Ishikawa (cell line): Measurements from ENCODE around the gene HOXA3.

Source experiments
- CEBPB ChIP-seq: IDR thresholded peaks from 2 replicates; pipeline ENCODE4 v1.6.1; 2012
- CREB1 ChIP-seq: IDR thresholded peaks from 2 replicates; pipeline ENCODE4 v1.6.1; 2012; ENCODE audit warnings: low read depth
- EGR1 ChIP-seq: IDR thresholded peaks from 2 replicates; pipeline ENCODE4 v1.6.1; 2012
- EP300 ChIP-seq: IDR thresholded peaks from 2 replicates; pipeline ENCODE4 v1.6.1; 2012; ENCODE audit warnings: borderline replicate concordance
- FOXM1 ChIP-seq: IDR thresholded peaks from 2 replicates; pipeline ENCODE4 v1.6.1; 2012; ENCODE audit warnings: low read depth, borderline replicate concordance
- MAX ChIP-seq: IDR thresholded peaks from 2 replicates; pipeline ENCODE4 v1.6.1; 2012
- NFIC ChIP-seq: IDR thresholded peaks from 2 replicates; pipeline ENCODE4 v1.6.1; 2012
- RAD21 ChIP-seq: IDR thresholded peaks from 2 replicates; pipeline ENCODE4 v1.6.1; 2012; ENCODE audit warnings: low read depth
- TAF1 ChIP-seq: IDR thresholded peaks from 2 replicates; pipeline ENCODE4 v1.6.1; 2012; ENCODE audit warnings: low read depth, mild to moderate bottlenecking
- TCF12 ChIP-seq: IDR thresholded peaks from 2 replicates; pipeline ENCODE4 v1.6.1; 2012; ENCODE audit warnings: low read depth
- TEAD4 ChIP-seq: IDR thresholded peaks from 2 replicates; pipeline ENCODE4 v1.6.1; 2012
- YY1 ChIP-seq: IDR thresholded peaks from 2 replicates; pipeline ENCODE4 v1.6.1; 2012; ENCODE audit warnings: low read depth
- ZBTB7A ChIP-seq: IDR thresholded peaks from 2 replicates; pipeline ENCODE4 v1.6.1; 2012; ENCODE audit warnings: low read depth
- TF ChIP-seq, protein P1 (sequence below): IDR thresholded peaks from 2 replicates; pipeline ENCODE4 v1.6.1; 2012; ENCODE audit warnings: low read depth, mild to moderate bottlenecking
- TF ChIP-seq, protein P2 (sequence below): IDR thresholded peaks from 2 replicates; pipeline ENCODE4 v1.6.1; 2012

HOXA3 gene

GRCh38 chr7:27111042-27111750 is 41.2 kb downstream of the HOXA3 start:
- TF ChIP-seq EP300 (no peak), RAD21 (no peak), CREB1 (no peak), CEBPB (no peak), YY1 (no peak), FOXM1 (no peak), NFIC (no peak)
- TF ChIP-seq, protein P1, sequence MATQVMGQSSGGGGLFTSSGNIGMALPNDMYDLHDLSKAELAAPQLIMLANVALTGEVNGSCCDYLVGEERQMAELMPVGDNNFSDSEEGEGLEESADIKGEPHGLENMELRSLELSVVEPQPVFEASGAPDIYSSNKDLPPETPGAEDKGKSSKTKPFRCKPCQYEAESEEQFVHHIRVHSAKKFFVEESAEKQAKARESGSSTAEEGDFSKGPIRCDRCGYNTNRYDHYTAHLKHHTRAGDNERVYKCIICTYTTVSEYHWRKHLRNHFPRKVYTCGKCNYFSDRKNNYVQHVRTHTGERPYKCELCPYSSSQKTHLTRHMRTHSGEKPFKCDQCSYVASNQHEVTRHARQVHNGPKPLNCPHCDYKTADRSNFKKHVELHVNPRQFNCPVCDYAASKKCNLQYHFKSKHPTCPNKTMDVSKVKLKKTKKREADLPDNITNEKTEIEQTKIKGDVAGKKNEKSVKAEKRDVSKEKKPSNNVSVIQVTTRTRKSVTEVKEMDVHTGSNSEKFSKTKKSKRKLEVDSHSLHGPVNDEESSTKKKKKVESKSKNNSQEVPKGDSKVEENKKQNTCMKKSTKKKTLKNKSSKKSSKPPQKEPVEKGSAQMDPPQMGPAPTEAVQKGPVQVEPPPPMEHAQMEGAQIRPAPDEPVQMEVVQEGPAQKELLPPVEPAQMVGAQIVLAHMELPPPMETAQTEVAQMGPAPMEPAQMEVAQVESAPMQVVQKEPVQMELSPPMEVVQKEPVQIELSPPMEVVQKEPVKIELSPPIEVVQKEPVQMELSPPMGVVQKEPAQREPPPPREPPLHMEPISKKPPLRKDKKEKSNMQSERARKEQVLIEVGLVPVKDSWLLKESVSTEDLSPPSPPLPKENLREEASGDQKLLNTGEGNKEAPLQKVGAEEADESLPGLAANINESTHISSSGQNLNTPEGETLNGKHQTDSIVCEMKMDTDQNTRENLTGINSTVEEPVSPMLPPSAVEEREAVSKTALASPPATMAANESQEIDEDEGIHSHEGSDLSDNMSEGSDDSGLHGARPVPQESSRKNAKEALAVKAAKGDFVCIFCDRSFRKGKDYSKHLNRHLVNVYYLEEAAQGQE = no peak

GRCh38 chr7:27110186-27111031 is 42.0 kb downstream of the HOXA3 start:
- TF ChIP-seq TCF12 (no peak), EP300 (no peak), CEBPB (no peak), CREB1 (no peak), NFIC (no peak), RAD21 (no peak), TEAD4 (no peak)
- TF ChIP-seq, protein P2, sequence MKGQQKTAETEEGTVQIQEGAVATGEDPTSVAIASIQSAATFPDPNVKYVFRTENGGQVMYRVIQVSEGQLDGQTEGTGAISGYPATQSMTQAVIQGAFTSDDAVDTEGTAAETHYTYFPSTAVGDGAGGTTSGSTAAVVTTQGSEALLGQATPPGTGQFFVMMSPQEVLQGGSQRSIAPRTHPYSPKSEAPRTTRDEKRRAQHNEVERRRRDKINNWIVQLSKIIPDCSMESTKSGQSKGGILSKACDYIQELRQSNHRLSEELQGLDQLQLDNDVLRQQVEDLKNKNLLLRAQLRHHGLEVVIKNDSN = no peak

DNA sequence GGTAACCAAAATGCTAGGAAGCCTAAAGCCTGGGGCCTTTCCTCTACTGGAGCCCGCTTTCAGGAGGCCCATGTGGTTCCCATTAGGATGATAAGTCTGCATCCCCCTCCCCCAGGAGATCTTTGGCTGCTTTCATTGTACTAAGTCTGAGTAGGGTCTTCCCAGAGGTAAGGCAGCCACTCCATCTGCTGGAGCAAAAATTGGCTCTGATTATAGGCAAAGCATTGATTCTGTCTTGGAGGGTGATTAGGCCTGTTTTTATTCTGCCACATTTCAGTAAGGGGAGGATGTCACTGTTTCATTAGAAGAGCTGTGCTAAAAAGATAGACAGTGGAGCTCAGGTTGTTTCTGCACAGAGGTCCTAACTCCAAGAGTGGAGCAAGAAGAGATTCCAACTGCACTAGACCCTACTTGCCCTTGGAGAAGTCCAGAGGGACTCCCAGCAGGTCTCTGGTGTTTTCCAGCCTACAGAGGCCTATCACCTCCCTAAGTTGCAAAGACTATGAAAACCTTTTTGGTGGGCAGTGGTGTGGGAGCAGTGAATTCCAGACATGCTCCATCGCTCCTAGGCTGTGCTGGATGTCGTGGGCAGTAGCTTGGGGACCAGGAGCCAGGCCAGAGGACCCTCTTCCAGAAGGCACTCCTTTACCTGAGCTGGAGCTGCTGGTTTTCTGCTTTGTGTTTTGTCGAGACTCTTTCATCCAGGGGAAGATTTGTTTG is 42.8 kb downstream of the HOXA3 start:
- TF ChIP-seq MAX (no peak), ZBTB7A (no peak), CEBPB (no peak), YY1 (no peak), CREB1 (no peak), TCF12 (no peak), EP300 (no peak), NFIC (no peak)

DNA sequence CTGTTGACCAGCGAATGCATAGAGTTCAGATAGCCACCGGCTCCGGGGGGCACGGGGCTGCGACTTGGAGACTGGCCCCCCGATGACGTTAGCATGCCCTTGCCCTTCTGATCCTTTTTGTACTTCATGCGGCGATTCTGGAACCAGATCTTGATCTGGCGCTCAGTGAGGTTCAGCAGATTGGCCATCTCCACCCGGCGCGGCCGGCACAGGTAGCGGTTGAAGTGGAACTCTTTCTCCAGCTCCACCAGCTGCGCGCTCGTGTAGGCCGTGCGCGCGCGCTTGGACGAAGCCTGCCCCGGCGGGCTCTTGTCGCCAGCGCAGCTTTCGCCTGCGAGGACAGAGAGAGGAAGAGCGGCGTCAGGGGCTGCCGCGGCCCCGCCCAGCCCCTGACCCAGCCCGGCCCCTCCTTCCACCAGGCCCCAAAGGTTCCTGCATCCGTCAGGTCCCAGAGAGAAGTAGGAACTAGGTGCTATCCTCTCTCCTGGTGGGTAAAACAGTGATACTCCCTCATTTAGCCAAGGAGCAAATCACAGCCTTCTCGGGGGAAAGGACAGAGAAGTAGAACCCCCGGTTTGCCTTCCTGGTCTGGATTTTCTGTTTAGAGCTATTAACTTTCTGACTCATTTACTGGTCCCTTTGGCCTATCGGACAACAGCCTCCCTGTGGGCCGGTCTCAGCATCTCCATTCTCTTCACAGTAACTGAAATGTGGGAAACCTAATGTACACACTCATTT is 43.8 kb downstream of the HOXA3 start:
- TF ChIP-seq FOXM1 = no peak
- TF ChIP-seq TEAD4 = no peak

GRCh38 chr7:27107391-27108381 is 44.7 kb downstream of the HOXA3 start:
- TF ChIP-seq FOXM1 (no peak), ZBTB7A (no peak), TEAD4 (no peak), YY1 (no peak), EGR1 (no peak), TAF1 (no peak), TCF12 (no peak), EP300 (no peak), CREB1 (no peak), NFIC (no peak), MAX (no peak), RAD21 (no peak), CEBPB (no peak)
- TF ChIP-seq, protein P2 = no peak
- TF ChIP-seq, protein P1 = no peak
